Suprapubic skin (tissue), 3 donors: ENCODE data around the gene UBIAD1.

Experiments used
- POLR2A ChIP-seq, 2 donors: fragments of 450-650 bp; IDR thresholded peaks; one replicate each; pipeline ENCODE4 v1.6.1; 2017; ENCODE audit warnings: antibody characterized with exemption in 2 of 2, mild to moderate bottlenecking in 2 of 2, moderate library complexity in 2 of 2
- TF ChIP-seq, protein P1 (sequence below), 2 donors: fragments of 200-600 bp in 1 of 2; fragments of 450-650 bp in 1 of 2; sonication (generic) in 1 of 2; IDR thresholded peaks; one replicate each; pipeline ENCODE4 v1.5.1; 2016 to 2019; ENCODE audit warnings: antibody characterized with exemption in 2 of 2, mild to moderate bottlenecking in 1 of 2, moderate library complexity in 1 of 2

DNA sequence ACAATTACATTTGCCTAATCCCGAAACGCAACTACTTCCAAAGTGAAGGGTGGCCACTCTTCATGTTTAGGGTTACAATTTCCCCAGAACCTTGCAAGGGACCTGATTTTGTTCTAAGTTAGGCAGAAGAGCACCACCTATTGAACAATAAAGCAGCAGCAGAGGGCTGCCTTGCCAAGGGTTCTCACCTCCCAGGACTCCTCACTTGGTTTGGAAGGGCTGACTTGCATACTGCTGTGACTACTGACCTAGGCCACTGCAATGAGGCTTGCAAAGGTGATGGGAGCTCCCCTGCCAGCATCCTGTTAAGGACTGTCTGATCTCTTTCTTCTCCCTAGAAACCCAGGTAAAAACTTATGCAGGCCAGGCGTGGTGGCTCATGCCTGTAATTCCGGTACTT is 24.8 kb upstream of the UBIAD1 start:
- TF ChIP-seq, protein P1, sequence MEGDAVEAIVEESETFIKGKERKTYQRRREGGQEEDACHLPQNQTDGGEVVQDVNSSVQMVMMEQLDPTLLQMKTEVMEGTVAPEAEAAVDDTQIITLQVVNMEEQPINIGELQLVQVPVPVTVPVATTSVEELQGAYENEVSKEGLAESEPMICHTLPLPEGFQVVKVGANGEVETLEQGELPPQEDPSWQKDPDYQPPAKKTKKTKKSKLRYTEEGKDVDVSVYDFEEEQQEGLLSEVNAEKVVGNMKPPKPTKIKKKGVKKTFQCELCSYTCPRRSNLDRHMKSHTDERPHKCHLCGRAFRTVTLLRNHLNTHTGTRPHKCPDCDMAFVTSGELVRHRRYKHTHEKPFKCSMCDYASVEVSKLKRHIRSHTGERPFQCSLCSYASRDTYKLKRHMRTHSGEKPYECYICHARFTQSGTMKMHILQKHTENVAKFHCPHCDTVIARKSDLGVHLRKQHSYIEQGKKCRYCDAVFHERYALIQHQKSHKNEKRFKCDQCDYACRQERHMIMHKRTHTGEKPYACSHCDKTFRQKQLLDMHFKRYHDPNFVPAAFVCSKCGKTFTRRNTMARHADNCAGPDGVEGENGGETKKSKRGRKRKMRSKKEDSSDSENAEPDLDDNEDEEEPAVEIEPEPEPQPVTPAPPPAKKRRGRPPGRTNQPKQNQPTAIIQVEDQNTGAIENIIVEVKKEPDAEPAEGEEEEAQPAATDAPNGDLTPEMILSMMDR (IDR thresholded peaks at IDR 0.05): no peak
- no peak for TF ChIP-seq POLR2A (IDR thresholded peaks at IDR 0.05)
